ENCODE data around the gene MERTK.
"Not testable (repeated sequence)": the region's sequence is repeated elsewhere in the genome, so short reads cannot be mapped to it uniquely, and the experiment has no call there.

Gene MERTK

GRCh38 chr2:111909997-111910396 lies 11.6 kb downstream of the MERTK start:
- DNase-seq (ENCODE audit: low read depth) = not testable (repeated sequence)

GRCh38 chr2:111910609-111911277 lies 12.3 kb downstream of the MERTK start:
- DNase-seq (ENCODE audit: low read depth) = no peak

GRCh38 chr2:111911295-111911977 lies 13.0 kb downstream of the MERTK start:
- not testable (repeated sequence) for DNase-seq (ENCODE audit: low read depth)

- no peak for DNase-seq (ENCODE audit: low read depth)
These were observed 14.1 kb downstream of the MERTK start for GRCh38 chr2:111912547-111912946.

- DNase-seq (ENCODE audit: low read depth) = no peak
These were observed 18.7 kb downstream of the MERTK start for GRCh38 chr2:111917106-111917505.

GRCh38 chr2:111918383-111918806 lies 20.0 kb downstream of the MERTK start:
- DNase-seq (ENCODE audit: low read depth) = no peak

GRCh38 chr2:111919365-111919764 lies 21.0 kb downstream of the MERTK start:
- DNase-seq (ENCODE audit: low read depth) = no peak

GRCh38 chr2:111919794-111920608 lies 21.6 kb downstream of the MERTK start:
- DNase-seq (ENCODE audit: low read depth) = no peak

GRCh38 chr2:111923276-111923804 lies 24.9 kb downstream of the MERTK start:
- DNase-seq (ENCODE audit: low read depth) = no peak

GRCh38 chr2:111924617-111925107 lies 26.3 kb downstream of the MERTK start:
- DNase-seq (ENCODE audit: low read depth) = no peak

- no peak for DNase-seq (ENCODE audit: low read depth)
These were observed 29.3 kb downstream of the MERTK start for GRCh38 chr2:111927723-111928122.

- DNase-seq (ENCODE audit: low read depth) = no peak
These were observed 32.0 kb downstream of the MERTK start for GRCh38 chr2:111930409-111930808.

- peak; percentile 46 for DNase-seq (ENCODE audit: low read depth)
These were observed 32.5 kb downstream of the MERTK start for GRCh38 chr2:111930875-111931274.

- no peak for DNase-seq (ENCODE audit: low read depth)
These were observed 34.5 kb downstream of the MERTK start for GRCh38 chr2:111932841-111933291.

GRCh38 chr2:111933900-111934299 lies 35.5 kb downstream of the MERTK start:
- not testable (repeated sequence) for DNase-seq (ENCODE audit: low read depth)

GRCh38 chr2:111936881-111937280 lies 38.5 kb downstream of the MERTK start:
- no peak for DNase-seq (ENCODE audit: low read depth)

GRCh38 chr2:111938392-111938791 lies 40.0 kb downstream of the MERTK start:
- no peak for DNase-seq (ENCODE audit: low read depth)

- DNase-seq (ENCODE audit: low read depth) = no peak
These were observed 42.2 kb downstream of the MERTK start for GRCh38 chr2:111940333-111941196.

- DNase-seq (ENCODE audit: low read depth) = no peak
These were observed 43.1 kb downstream of the MERTK start for GRCh38 chr2:111941531-111941930.

GRCh38 chr2:111944531-111945210 lies 46.3 kb downstream of the MERTK start:
- no peak for DNase-seq (ENCODE audit: low read depth)

All from amniotic epithelial cell (primary cell).